Stimulated activated CD4-positive, alpha-beta T cell treated with anti-CD3 and anti-CD28 coated beads, Interleukin-2, amount 100 ng/mL, for 48 hours (primary cell): ENCODE measurements around the gene ZNF556.
A peak's percentile ranks its signal among the peaks of the same experiment; 100 is the strongest.
"Not testable (repeated sequence)": the region's sequence is repeated elsewhere in the genome, so short reads cannot be mapped to it uniquely, and the experiment has no call there.

Experiments used
- DNase-seq, 2 donors: peaks; one replicate each; pipeline ENCODE4 v3.0.0-alpha.2; 2020

The ZNF556 gene

GRCh38 chr19:2854849-2855248 is 12.3 kb upstream of the ZNF556 start:
- DNase-seq = no peak

GRCh38 chr19:2856457-2857050 is 10.6 kb upstream of the ZNF556 start:
- no peak for DNase-seq

GRCh38 chr19:2858864-2859263 is 8.3 kb upstream of the ZNF556 start:
- DNase-seq = no peak

- no peak for DNase-seq
Observed at GRCh38 chr19:2863816-2864215, 3.3 kb upstream of the ZNF556 start.

- DNase-seq = no peak
Observed at GRCh38 chr19:2865334-2866100, 1.6 kb upstream of the ZNF556 start.

- DNase-seq = no peak
Observed at GRCh38 chr19:2866495-2867024, 575 bp upstream of the ZNF556 start.

- DNase-seq = no peak
Observed at GRCh38 chr19:2869618-2870017, 2.5 kb downstream of the ZNF556 start.

GRCh38 chr19:2872175-2872574 is 5.0 kb downstream of the ZNF556 start:
- DNase-seq = not testable (repeated sequence)

- DNase-seq = no peak
Observed at GRCh38 chr19:2877398-2878331, 10.5 kb downstream of the ZNF556 start.

GRCh38 chr19:2883686-2884439 is 16.7 kb downstream of the ZNF556 start:
- DNase-seq = no peak

- DNase-seq = no peak
Observed at GRCh38 chr19:2885736-2886135, 18.6 kb downstream of the ZNF556 start.

- no peak for DNase-seq
Observed at GRCh38 chr19:2887391-2887914, 20.3 kb downstream of the ZNF556 start.

- peak in 1 of 2 donors; percentile 20 for DNase-seq
Observed at GRCh38 chr19:2888731-2889224, 21.6 kb downstream of the ZNF556 start.

- not testable (repeated sequence) for DNase-seq
Observed at GRCh38 chr19:2890531-2890930, 23.4 kb downstream of the ZNF556 start.

- no peak for DNase-seq
Observed at GRCh38 chr19:2896694-2897093, 29.6 kb downstream of the ZNF556 start.

- DNase-seq = peak; percentile 96 to 97
Observed at GRCh38 chr19:2900296-2901252, 33.4 kb downstream of the ZNF556 start, which contains the start of gene ZNF57. Gene ZNF57 (plus strand): TSS chr19:2900928. CDS start chr19:2901046, 118 bp downstream.

- DNase-seq = no peak
Observed at GRCh38 chr19:2902590-2903218, 35.6 kb downstream of the ZNF556 start.

- not testable (repeated sequence) for DNase-seq
Observed at GRCh38 chr19:2903326-2903725, 36.2 kb downstream of the ZNF556 start.

- no peak for DNase-seq
Observed at GRCh38 chr19:2905918-2906519, 38.9 kb downstream of the ZNF556 start.
